ENCODE data around the gene RPL5.

RPL5 gene

GRCh38 chr1:92872719-92873118 is 40.9 kb downstream of the RPL5 start:
- no peaks in the 10 kb centered on the region for H3K27me3 ChIP-seq (ENCODE audit: insufficient read depth, low read depth, severe bottlenecking)
- H3K4me3 ChIP-seq (ENCODE audit: low read depth, low read length): no peak overlapping the region
- H3K9me3 ChIP-seq (ENCODE audit: severe bottlenecking): peaks cover 3% of the 10 kb centered on the region
- no peaks in the 10 kb centered on the region for H3K36me3 ChIP-seq
- DNase-seq: no peak
- H3K27ac ChIP-seq: no peak overlapping the region
- TF ChIP-seq CTCF (IDR thresholded peaks at IDR 0.05; ENCODE audit: low read depth, low read length): no peak

GRCh38 chr1:92874987-92875386 is 43.1 kb downstream of the RPL5 start:
- no peaks in the 10 kb centered on the region for H3K27me3 ChIP-seq (ENCODE audit: insufficient read depth, low read depth, severe bottlenecking)
- TF ChIP-seq CTCF (IDR thresholded peaks at IDR 0.05; ENCODE audit: low read depth, low read length): no peak
- peaks cover 3% of the 10 kb centered on the region for H3K9me3 ChIP-seq (ENCODE audit: severe bottlenecking)
- DNase-seq: no peak
- no peak overlapping the region for H3K4me3 ChIP-seq (ENCODE audit: low read depth, low read length)
- no peak overlapping the region for H3K27ac ChIP-seq
- H3K36me3 ChIP-seq: no peaks in the 10 kb centered on the region

- H3K4me3 ChIP-seq (ENCODE audit: low read depth, low read length): no peak overlapping the region
- H3K27ac ChIP-seq: no peak overlapping the region
- H3K36me3 ChIP-seq: no peaks in the 10 kb centered on the region
- H3K27me3 ChIP-seq (ENCODE audit: insufficient read depth, low read depth, severe bottlenecking): no peaks in the 10 kb centered on the region
- TF ChIP-seq CTCF (IDR thresholded peaks at IDR 0.05; ENCODE audit: low read depth, low read length): no peak
- DNase-seq: no peak
- peaks cover 3% of the 10 kb centered on the region for H3K9me3 ChIP-seq (ENCODE audit: severe bottlenecking)
Measured at GRCh38 chr1:92876351-92876750, 44.5 kb downstream of the RPL5 start.

- Histone ChIP-seq H3K4me3 (ENCODE audit: low read depth, low read length) (no peak overlapping the region), H3K27me3 (ENCODE audit: insufficient read depth, low read depth, severe bottlenecking) (no peaks in the 10 kb centered on the region), H3K36me3 (no peaks in the 10 kb centered on the region), H3K27ac (no peak overlapping the region), H3K9me3 (ENCODE audit: severe bottlenecking) (peaks cover 3% of the 10 kb centered on the region)
- TF ChIP-seq CTCF (IDR thresholded peaks at IDR 0.05; ENCODE audit: low read depth, low read length): no peak
- DNase-seq: no peak
Measured at GRCh38 chr1:92877081-92877711, 45.4 kb downstream of the RPL5 start.

- Histone ChIP-seq H3K9me3 (ENCODE audit: severe bottlenecking) (no peaks in the 10 kb centered on the region), H3K27ac (no peak overlapping the region), H3K4me3 (ENCODE audit: low read depth, low read length) (no peak overlapping the region), H3K36me3 (no peaks in the 10 kb centered on the region), H3K27me3 (ENCODE audit: insufficient read depth, low read depth, severe bottlenecking) (no peaks in the 10 kb centered on the region)
- no peak for TF ChIP-seq CTCF (IDR thresholded peaks at IDR 0.05; ENCODE audit: low read depth, low read length)
- no peak for DNase-seq
Measured at GRCh38 chr1:92877792-92878191, 46.0 kb downstream of the RPL5 start.
